Neuronal stem cell (in vitro differentiated cells): ENCODE results near the gene CCDC91.
"Not testable (repeated sequence)": the region's sequence is repeated elsewhere in the genome, so short reads cannot be mapped to it uniquely, and the experiment has no call there.

Source experiments
- DNase-seq: peaks from one replicate; pipeline ENCODE4 v3.0.0-alpha.2; 2013; ENCODE audit warnings: low spot score
- H2AFZ ChIP-seq: one replicate; pipeline ENCODE4 v1.6.1; 2013; ENCODE audit warnings: mild to moderate bottlenecking, low read length, inconsistent platforms
- H2AK5ac ChIP-seq: 2 replicates; pipeline ENCODE4 v1.6.1; 2013; ENCODE audit warnings: low read depth, mild to moderate bottlenecking, inconsistent platforms, low read length, moderate library complexity, mixed read lengths
- H2BK120ac ChIP-seq: 2 replicates; pipeline ENCODE4 v1.6.1; 2013; ENCODE audit warnings: low read depth, mild to moderate bottlenecking, inconsistent platforms, low read length, moderate library complexity, mixed read lengths
- H2BK12ac ChIP-seq: one replicate; pipeline ENCODE4 v1.6.1; 2013; ENCODE audit warnings: low read length, inconsistent platforms
- H2BK15ac ChIP-seq: 2 replicates; pipeline ENCODE4 v1.6.1; 2013; ENCODE audit warnings: mild to moderate bottlenecking, low read length, inconsistent platforms, mixed read lengths
- H2BK5ac ChIP-seq: one replicate; pipeline ENCODE4 v1.6.1; 2013; ENCODE audit warnings: inconsistent platforms, mild to moderate bottlenecking, low read length, moderate library complexity
- H3K14ac ChIP-seq: one replicate; pipeline ENCODE4 v1.6.1; 2013; ENCODE audit warnings: low read length, inconsistent platforms
- H3K18ac ChIP-seq: 2 replicates; pipeline ENCODE4 v1.6.1; 2013; ENCODE audit warnings: low read length, inconsistent platforms
- H3K23ac ChIP-seq: 2 replicates; pipeline ENCODE4 v1.6.1; 2013; ENCODE audit warnings: low read depth, mild to moderate bottlenecking, mixed read lengths, low read length, inconsistent platforms; ENCODE audit not compliant: poor library complexity
- H3K27ac ChIP-seq: replicated peaks from 3 replicates; pipeline ENCODE4 v1.5.1; 2013; ENCODE audit warnings: low read length, inconsistent platforms
- H3K27me3 ChIP-seq, 3 experiments: 2 replicates each; pipeline ENCODE4 v1.6.1; 2013; ENCODE audit warnings: low read length in 3 of 3, mild to moderate bottlenecking in 2 of 3, inconsistent platforms in 1 of 3, low read depth in 1 of 3, mixed read lengths in 1 of 3, moderate library complexity in 1 of 3; ENCODE audit not compliant: control insufficient read depth in 3 of 3, insufficient read depth in 3 of 3
- H3K36me3 ChIP-seq, 2 donors: replicated peaks in 1 of 2; 2 replicates each; pipeline ENCODE4 v1.6.1; 2013; ENCODE audit warnings: low read length in 2 of 2; ENCODE audit not compliant: control insufficient read depth in 2 of 2, insufficient read depth in 2 of 2
- H3K4ac ChIP-seq: 2 replicates; pipeline ENCODE4 v1.6.1; 2013; ENCODE audit warnings: inconsistent platforms, mild to moderate bottlenecking, low read length, moderate library complexity
- H3K4me1 ChIP-seq, 2 donors: 1 replicate in 1 of 2; 2 replicates in 1 of 2; pipeline ENCODE4 v1.6.1; 2013; ENCODE audit warnings: low read length in 2 of 2, low read depth in 1 of 2; ENCODE audit not compliant: control insufficient read depth in 2 of 2, insufficient read depth in 1 of 2
- H3K4me2 ChIP-seq: one replicate; pipeline ENCODE4 v1.6.1; 2013; ENCODE audit warnings: mild to moderate bottlenecking, low read length, inconsistent platforms; ENCODE audit not compliant: insufficient read depth, poor library complexity, severe bottlenecking
- H3K4me3 ChIP-seq, 2 donors: 2 replicates each; pipeline ENCODE4 v1.5.1; 2013; ENCODE audit warnings: low read length in 2 of 2, mild to moderate bottlenecking in 2 of 2, inconsistent platforms in 1 of 2, moderate library complexity in 1 of 2
- H3K79me1 ChIP-seq: one replicate; pipeline ENCODE4 v1.6.1; 2013; ENCODE audit warnings: low read depth, mild to moderate bottlenecking, inconsistent platforms, low read length, moderate library complexity
- H3K9ac ChIP-seq: one replicate; pipeline ENCODE4 v1.6.1; 2013; ENCODE audit warnings: mild to moderate bottlenecking, low read depth, low read length, inconsistent platforms; ENCODE audit not compliant: poor library complexity
- H3K9me3 ChIP-seq, 2 donors: replicated peaks in 1 of 2; 2 replicates each; pipeline versions ENCODE3 to v1.6.1; 2013; ENCODE audit warnings: low read length in 2 of 2, mild to moderate bottlenecking in 2 of 2, inconsistent platforms in 1 of 2, low read depth in 1 of 2, mixed read lengths in 1 of 2, moderate library complexity in 1 of 2; ENCODE audit not compliant: control insufficient read depth in 2 of 2, insufficient read depth in 1 of 2
- H4K8ac ChIP-seq: one replicate; pipeline ENCODE4 v1.6.1; 2013; ENCODE audit warnings: low read depth, mild to moderate bottlenecking, inconsistent platforms, low read length, moderate library complexity
- H4K91ac ChIP-seq: one replicate; pipeline ENCODE4 v1.6.1; 2013; ENCODE audit warnings: low read length, low read depth, mild to moderate bottlenecking, inconsistent platforms; ENCODE audit not compliant: poor library complexity
- WGBS, 2 donors: extraction: QIAGEN DNeasy Blood & Tissue Kit; methylation state at CpG; one replicate each; pipeline ENCODE4 v1.1.7; 2013; ENCODE audit warnings: missing lambda C conversion rate in 2 of 2, mixed read lengths in 1 of 2; ENCODE audit not compliant: insufficient read length in 2 of 2, insufficient replicate concordance in 1 of 2; ENCODE audit errors: extremely low coverage in 2 of 2; 5-methylcytosine and 5-hydroxymethylcytosine counted together

CCDC91 gene

DNA sequence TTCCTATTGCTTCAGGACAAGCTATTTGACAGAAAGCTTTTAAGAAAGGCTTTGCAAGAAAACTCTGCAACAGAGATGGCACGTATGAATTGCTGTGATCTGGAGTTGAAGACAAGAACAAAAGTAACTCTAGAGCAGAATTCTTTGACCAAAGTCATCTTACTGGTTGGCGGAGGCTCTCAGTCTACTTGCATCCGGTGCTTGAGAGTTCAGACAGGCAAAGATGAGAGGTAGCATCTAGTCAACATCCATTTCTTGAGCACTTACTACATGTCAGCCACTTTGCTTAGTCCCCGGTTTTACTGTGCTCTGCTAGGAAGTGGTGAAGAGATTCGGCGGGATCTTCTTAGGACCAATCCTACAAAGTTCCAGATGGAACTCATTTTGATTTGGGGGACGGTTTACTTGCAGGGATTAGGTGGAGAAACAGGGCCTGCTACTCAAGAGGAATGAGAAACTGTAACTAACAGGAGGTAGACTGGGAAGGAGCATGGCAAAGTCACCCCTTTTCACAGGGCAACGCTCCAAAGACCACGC is 404 bp upstream of the CCDC91 start:
- Histone ChIP-seq H3K9ac (no peak overlapping the region), H3K4me2 (peak overlapping the region; percentile 70), H2BK5ac (peak overlapping the region; percentile 94), H3K18ac (peak overlapping the region; percentile 100), H3K79me1 (peaks cover 4% of the 10 kb centered on the region), H3K14ac (no peak overlapping the region), H2BK120ac (no peak overlapping the region), H3K27me3 (no peaks in the 10 kb centered on the region), H4K8ac (peak overlapping the region; percentile 83), H3K9me3 (no peaks in the 10 kb centered on the region), H2BK12ac (no peak overlapping the region), H2BK15ac (no peak overlapping the region), H3K23ac (peak overlapping the region; percentile 95), H3K4me1 (peaks cover 0 to 5% of the 10 kb centered on the region in 2 donors), H3K4ac (no peak overlapping the region), H3K4me3 (peak overlapping the region; percentile 67 to 95), H2AFZ (peak overlapping the region; percentile 97), H3K36me3 (no peaks in the 10 kb centered on the region), H3K27ac (no peak overlapping the region), H4K91ac (no peak overlapping the region), H2AK5ac (no peak overlapping the region)
- no CpG with 5 or more reads among the region's 9 CpGs for WGBS, 2 donors
- peak; percentile 2 for DNase-seq

GRCh38 chr12:28191051-28192048 is 1.1 kb downstream of the CCDC91 start:
- H2AFZ ChIP-seq = peak overlapping the region; percentile 97
- H2AK5ac ChIP-seq = no peak overlapping the region
- H2BK5ac ChIP-seq = no peak overlapping the region
- H3K4ac ChIP-seq = no peak overlapping the region
- H2BK15ac ChIP-seq = no peak overlapping the region
- no peak overlapping the region for H4K8ac ChIP-seq
- peak overlapping the region; percentile 70 for H3K4me2 ChIP-seq
- H3K4me1 ChIP-seq = peaks cover 0 to 5% of the 10 kb centered on the region in 2 donors
- no peak overlapping the region for H2BK120ac ChIP-seq
- no peak overlapping the region for H3K18ac ChIP-seq
- H4K91ac ChIP-seq = no peak overlapping the region
- H2BK12ac ChIP-seq = no peak overlapping the region
- H3K4me3 ChIP-seq = peak overlapping the region; percentile 67 to 95
- no CpG with 5 or more reads among the region's 18 CpGs for WGBS, 2 donors
- H3K27me3 ChIP-seq = no peaks in the 10 kb centered on the region
- peak overlapping the region; percentile 98 for H3K9ac ChIP-seq
- no peak overlapping the region for H3K27ac ChIP-seq
- H3K23ac ChIP-seq = no peak overlapping the region
- no peak for DNase-seq
- H3K36me3 ChIP-seq = no peaks in the 10 kb centered on the region
- H3K79me1 ChIP-seq = peaks cover 4% of the 10 kb centered on the region
- H3K14ac ChIP-seq = no peak overlapping the region
- H3K9me3 ChIP-seq = no peaks in the 10 kb centered on the region

DNA sequence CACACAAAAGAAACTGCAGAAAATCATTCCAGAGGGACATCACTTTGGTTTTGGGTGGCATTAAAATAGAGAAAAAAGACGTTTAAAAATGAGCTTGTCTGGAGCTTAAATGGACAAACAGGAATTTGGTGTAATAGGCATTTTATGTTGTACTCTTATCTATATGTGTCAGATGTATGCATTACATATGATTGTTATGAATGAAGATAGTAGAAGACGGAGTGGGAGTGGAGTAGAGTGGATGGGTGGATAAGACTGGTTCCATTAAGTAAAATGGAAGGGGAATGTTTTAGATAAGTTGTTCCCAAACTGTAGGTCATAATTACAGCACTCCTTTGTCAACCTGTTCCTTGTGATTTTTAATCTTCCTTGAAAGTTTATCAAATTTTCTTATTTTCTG is 1.9 kb downstream of the CCDC91 start:
- Histone ChIP-seq H2BK120ac (no peak overlapping the region), H2AK5ac (no peak overlapping the region), H3K4me2 (no peak overlapping the region), H3K23ac (no peak overlapping the region), H2BK12ac (no peak overlapping the region), H4K91ac (no peak overlapping the region), H3K18ac (no peak overlapping the region), H2BK15ac (no peak overlapping the region), H3K9me3 (no peaks in the 10 kb centered on the region), H2BK5ac (no peak overlapping the region), H3K79me1 (peaks cover 4% of the 10 kb centered on the region), H3K4me3 (no peak overlapping the region), H2AFZ (no peak overlapping the region), H3K4me1 (peaks cover 0 to 5% of the 10 kb centered on the region in 2 donors), H3K36me3 (no peaks in the 10 kb centered on the region), H3K27ac (no peak overlapping the region), H3K27me3 (no peaks in the 10 kb centered on the region), H4K8ac (no peak overlapping the region), H3K9ac (no peak overlapping the region), H3K4ac (no peak overlapping the region), H3K14ac (no peak overlapping the region)
- 100% methylated on average over 1 of the region's 2 CpGs; no CpG with 5 or more reads in 1 of the 2 donors for WGBS, 2 donors
- DNase-seq = no peak

DNA sequence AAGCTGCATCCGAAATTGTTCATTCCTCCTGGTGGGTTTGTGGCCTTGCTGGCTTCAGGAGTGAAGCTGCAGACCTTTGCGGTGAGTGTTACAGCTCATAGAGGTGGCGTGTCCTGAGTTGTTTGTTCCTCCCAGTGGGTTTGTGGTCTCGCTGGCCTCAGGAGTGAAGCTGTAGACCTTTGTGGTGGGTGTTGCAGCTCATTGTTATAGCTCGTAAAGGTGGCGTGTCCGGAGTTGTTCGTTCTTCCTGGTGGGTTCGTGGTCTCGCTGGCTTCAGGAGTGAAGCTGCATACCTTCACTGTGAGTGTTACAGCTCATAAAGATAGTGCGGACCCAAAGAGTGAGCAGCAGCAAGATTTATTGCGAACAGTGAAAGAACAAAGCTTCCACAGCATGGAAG is 4.4 kb downstream of the CCDC91 start:
- not testable (repeated sequence) for H3K9ac ChIP-seq, H3K4me1 ChIP-seq, H3K9me3 ChIP-seq, H3K4ac ChIP-seq, H4K8ac ChIP-seq, H3K4me2 ChIP-seq, H4K91ac ChIP-seq, H2AK5ac ChIP-seq, H2AFZ ChIP-seq, H3K79me1 ChIP-seq, H3K18ac ChIP-seq, H3K27me3 ChIP-seq, H2BK5ac ChIP-seq, H2BK120ac ChIP-seq, H3K36me3 ChIP-seq, H3K27ac ChIP-seq, H3K4me3 ChIP-seq, H3K23ac ChIP-seq, H2BK15ac ChIP-seq, DNase-seq, H2BK12ac ChIP-seq, H3K14ac ChIP-seq
- no CpG with 5 or more reads among the region's 12 CpGs for WGBS, 2 donors
